IMR-90 (cell line): ENCODE data around the gene SDC4. TPM values are rescaled to one million over a fixed set of nuclear protein-coding genes. Genes with fewer than 3 reads are reported as not detected.

Source experiments
- ATAC-seq: fragments of 200-7000 bp; cut with Tn5 transposase; 2 replicates; pipeline ENCODE4 v1.9.1; 2020; ENCODE audit warnings: low read depth, mild to moderate bottlenecking, moderate library complexity
- BruUV-seq: library from RNA; stranded (reverse); fragments of 400-500 nt; replicated peaks from 2 replicates; lab custom pipeline; 2021; lab: Mats Ljungman, UMichigan
- CTCF ChIA-PET: fragments of 300-600 bp; formaldehyde crosslinking; extraction: SDS; loops from one replicate; lab custom pipeline; 2021; ENCODE audit warnings: antibody characterized with exemption; lab: Yijun Ruan, JAX
- POLR2A ChIA-PET: fragments of 300-600 bp; sonication (Branson Sonifier 250); formaldehyde crosslinking; loops from one replicate; lab custom pipeline; 2022; ENCODE audit warnings: antibody characterized with exemption; ENCODE audit not compliant: unreplicated experiment; lab: Charles Lee
- DNase-seq: peaks from one replicate; pipeline ENCODE4 v3.0.0; 2013
- H2AFZ ChIP-seq: replicated peaks from 2 replicates; pipeline ENCODE3; 2013; ENCODE audit warnings: low read length, mild to moderate bottlenecking; ENCODE audit not compliant: poor library complexity
- H2AK5ac ChIP-seq: 2 replicates; pipeline ENCODE4 v1.6.1; 2013; ENCODE audit warnings: low read depth, low read length, inconsistent platforms
- H2AK9ac ChIP-seq: replicated peaks from 2 replicates; pipeline ENCODE3; 2013; ENCODE audit warnings: mild to moderate bottlenecking, low read depth, low read length, moderate library complexity; ENCODE audit not compliant: poor library complexity
- H2BK120ac ChIP-seq: 2 replicates; pipeline ENCODE4 v1.6.1; 2013; ENCODE audit warnings: low read depth, low read length, inconsistent platforms
- H2BK15ac ChIP-seq: 3 replicates; pipeline ENCODE4 v1.6.1; 2013; ENCODE audit warnings: low read depth, low read length, inconsistent platforms
- H2BK20ac ChIP-seq: 2 replicates; pipeline ENCODE4 v1.6.1; 2013; ENCODE audit warnings: low read depth, mild to moderate bottlenecking, inconsistent platforms, low read length, moderate library complexity
- H2BK5ac ChIP-seq: 2 replicates; pipeline ENCODE4 v1.6.1; 2013; ENCODE audit warnings: mild to moderate bottlenecking, low read depth, low read length, inconsistent platforms; ENCODE audit not compliant: poor library complexity, severe bottlenecking
- H3K14ac ChIP-seq: replicated peaks from 2 replicates; pipeline ENCODE4 v1.6.1; 2013; ENCODE audit warnings: low read depth, low read length, inconsistent platforms
- H3K18ac ChIP-seq: 2 replicates; pipeline ENCODE4 v1.6.1; 2013; ENCODE audit warnings: low read depth, low read length, control low read depth
- H3K23ac ChIP-seq: 2 replicates; pipeline ENCODE4 v1.6.1; 2013; ENCODE audit warnings: low read depth, low read length, inconsistent platforms
- H3K27ac ChIP-seq: 2 replicates; pipeline ENCODE4 v1.5.1; 2013; ENCODE audit warnings: mild to moderate bottlenecking, control low read depth, low read length; ENCODE audit not compliant: insufficient read depth
- H3K27me3 ChIP-seq: 2 replicates; pipeline ENCODE4 v1.6.1; 2013; ENCODE audit warnings: low read length; ENCODE audit not compliant: control insufficient read depth, insufficient read depth
- H3K36me3 ChIP-seq: 2 replicates; pipeline ENCODE4 v1.6.1; 2013; ENCODE audit warnings: low read length, mixed read lengths; ENCODE audit not compliant: control insufficient read depth, insufficient read depth
- H3K4ac ChIP-seq: 2 replicates; pipeline ENCODE4 v1.6.1; 2013; ENCODE audit warnings: low read depth, low read length, inconsistent platforms
- H3K4me1 ChIP-seq: 2 replicates; pipeline ENCODE4 v1.6.1; 2013; ENCODE audit warnings: low read length, mixed read lengths; ENCODE audit not compliant: control insufficient read depth, insufficient read depth
- H3K4me2 ChIP-seq: 2 replicates; pipeline ENCODE4 v1.6.1; 2013; ENCODE audit warnings: low read depth, mild to moderate bottlenecking, control low read depth, low read length, moderate library complexity
- H3K4me3 ChIP-seq: 2 replicates; pipeline ENCODE4 v1.5.1; 2013; ENCODE audit warnings: low read depth, mild to moderate bottlenecking, control low read depth, low read length, moderate library complexity; ENCODE audit not compliant: insufficient read depth
- H3K56ac ChIP-seq: 2 replicates; pipeline ENCODE4 v1.6.1; 2013; ENCODE audit warnings: low read length, inconsistent platforms; ENCODE audit not compliant: insufficient read depth; ENCODE audit errors: extremely low read depth
- H3K79me1 ChIP-seq, 2 experiments: 2 replicates each; pipeline ENCODE4 v1.6.1; 2013; ENCODE audit warnings: low read length in 2 of 2, inconsistent platforms in 1 of 2, low read depth in 1 of 2
- H3K9ac ChIP-seq: 2 replicates; pipeline ENCODE4 v1.6.1; 2013; ENCODE audit warnings: low read depth, low read length, control low read depth
- H3K9me1 ChIP-seq: 2 replicates; pipeline ENCODE4 v1.6.1; 2013; ENCODE audit warnings: low read length, inconsistent platforms; ENCODE audit not compliant: insufficient read depth
- H3K9me3 ChIP-seq: 2 replicates; pipeline ENCODE4 v1.6.1; 2013; ENCODE audit warnings: low read length; ENCODE audit not compliant: control insufficient read depth, insufficient read depth
- H4K20me1 ChIP-seq: 2 replicates; pipeline ENCODE4 v1.6.1; 2013; ENCODE audit warnings: low read length, inconsistent platforms; ENCODE audit not compliant: insufficient read depth
- H4K5ac ChIP-seq: 2 replicates; pipeline ENCODE4 v1.6.1; 2013; ENCODE audit warnings: mild to moderate bottlenecking, low read depth, low read length, control low read depth
- H4K8ac ChIP-seq, 2 experiments: 2 replicates each; pipeline ENCODE4 v1.6.1; 2013; ENCODE audit warnings: low read depth in 2 of 2, low read length in 2 of 2, control low read depth in 1 of 2, inconsistent platforms in 1 of 2
- H4K91ac ChIP-seq: 2 replicates; pipeline ENCODE4 v1.6.1; 2013; ENCODE audit warnings: low read depth, low read length, inconsistent platforms; ENCODE audit not compliant: insufficient read depth
- MXI1 ChIP-seq: IDR thresholded peaks from 2 replicates; pipeline ENCODE4 v1.6.1; 2012; ENCODE audit warnings: low read depth, mild to moderate bottlenecking, low read length, moderate library complexity, borderline replicate concordance
- RAD21 ChIP-seq: IDR thresholded peaks from 2 replicates; pipeline ENCODE4 v1.6.1; 2012; ENCODE audit warnings: low read length, improper control_type of control experiment
- RFX5 ChIP-seq: IDR thresholded peaks from 2 replicates; pipeline ENCODE4 v1.8.0; 2012; ENCODE audit warnings: low read depth, mild to moderate bottlenecking, low read length, moderate library complexity
- WGBS, 2 experiments: methylation state at CpG; one replicate each; pipeline versions ENCODE4 v1.1.5 to v1.1.7; 2013; ENCODE audit warnings: missing lambda C conversion rate in 2 of 2; ENCODE audit not compliant: insufficient read length in 1 of 2; ENCODE audit errors: extremely low coverage in 2 of 2; 5-methylcytosine and 5-hydroxymethylcytosine counted together
- dilution Hi-C: fragments of 300-500 bp; cut with HindIII; formaldehyde crosslinking; loops from one replicate; pipeline ENCODE4 v1.14.3; 2018; ENCODE audit warnings: low sequenced_read_pairs; ENCODE audit not compliant: unreplicated experiment
- in situ Hi-C: fragments of 300-500 bp; cut with MboI; formaldehyde crosslinking; loops from 3 replicates; pipeline ENCODE4 v1.14.3; 2019; ENCODE audit warnings: low sequenced_read_pairs, inconsistent platforms, mixed read lengths
- intact Hi-C: fragments of 100-400 bp; cut with micrococcal nuclease; formaldehyde crosslinking; loops from 2 replicates; pipeline ENCODE4 v1.10.0; 2022
- polyA plus RNA-seq, 3 experiments: library from polyadenylated mRNA; depleted of rRNA; stranded (reverse); fragments of >200 nt; gene quantifications; 2 replicates each; pipeline ENCODE4 v1.2.3, GENCODE V29; 2012; ENCODE audit warnings: low replicate concordance in 1 of 3
- total RNA-seq: library from RNA; depleted of rRNA; stranded (reverse); fragments of >200 nt; gene quantifications from 2 replicates; pipeline ENCODE4 v1.2.3, GENCODE V29; 2012

The SDC4 gene
- total and polyA plus RNA-seq, 2 of the 4 experiments (the other 2 are of a cell fraction): 203 to 265 TPM

GRCh38 chr20:45288376-45288775, 59.8 kb downstream of the SDC4 start:
- H3K79me1 ChIP-seq: no peaks in the 10 kb centered on the region
- H2AFZ ChIP-seq: no peak overlapping the region
- DNase-seq: no peak
- no peak overlapping the region for H4K5ac ChIP-seq
- H2AK5ac ChIP-seq: no peak overlapping the region
- TF ChIP-seq RAD21 (no peak), MXI1 (no peak), RFX5 (no peak)
- H3K27me3 ChIP-seq: peaks cover 31% of the 10 kb centered on the region
- no peaks in the 10 kb centered on the region for H4K20me1 ChIP-seq
- no peak overlapping the region for H4K91ac ChIP-seq
- no peak overlapping the region for H3K4ac ChIP-seq
- in situ Hi-C loops: loop anchor here (10.0 to 25.0 kb wide), 2 partner anchors 176 to 274 kb away; partner anchors contain the start of genes KCNS1, WFDC12 and WFDC5
- POLR2A ChIA-PET: no interaction called here
- H3K9me3 ChIP-seq: no peaks in the 10 kb centered on the region
- no peak overlapping the region for H3K14ac ChIP-seq
- no peak overlapping the region for H3K18ac ChIP-seq
- no peak overlapping the region for H3K27ac ChIP-seq
- dilution Hi-C loops: no loop called here
- no peaks in the 10 kb centered on the region for H3K4me1 ChIP-seq
- no peak overlapping the region for H2BK5ac ChIP-seq
- no peak overlapping the region for H3K4me2 ChIP-seq
- no peak overlapping the region for H2BK15ac ChIP-seq
- BruUV-seq: no TSS peak
- no peak overlapping the region for H2BK120ac ChIP-seq
- no peak overlapping the region for H3K23ac ChIP-seq
- H3K36me3 ChIP-seq: no peaks in the 10 kb centered on the region
- CTCF ChIA-PET: no interaction called here
- no peak for ATAC-seq
- H3K4me3 ChIP-seq: no peak overlapping the region
- H3K56ac ChIP-seq: no peak overlapping the region
- no peak overlapping the region for H2BK20ac ChIP-seq
- H2AK9ac ChIP-seq: no peak overlapping the region
- no peak overlapping the region for H3K9ac ChIP-seq
- intact Hi-C loops: no loop called here
- no peaks in the 10 kb centered on the region for H3K9me1 ChIP-seq
- no peak overlapping the region for H4K8ac ChIP-seq
- 85% methylated on average over 3 of the region's 4 CpGs; no CpG with 5 or more reads in 1 of the 2 experiments for WGBS, 2 experiments
